ENCODE data around the gene NTSR1. TPM values are rescaled to one million over a fixed set of nuclear protein-coding genes. Genes with fewer than 3 reads are reported as not detected.

NTSR1 gene
- total and polyA plus RNA-seq, 2 donors (not counting 1 experiment from before 2014, with no cell fraction given) = not detected

- ATAC-seq (ENCODE audit: low read depth) = no peak
- Histone ChIP-seq H3K9me3 (ENCODE audit: control extremely low read depth in 1 of 3, control insufficient read depth in 2 of 3, insufficient read depth in 1 of 3, low read length in 2 of 3) (no peaks in the 10 kb centered on the region), H3K79me2 (ENCODE audit: control insufficient read depth, insufficient read depth, low read length) (peaks cover 21% of the 10 kb centered on the region), H3K27ac (ENCODE audit: low read length in 2 of 2) (no peak overlapping the region), H3K4me1 (ENCODE audit: control insufficient read depth in 2 of 2, insufficient read depth in 2 of 2, low read length in 2 of 2) (peaks cover 18 to 29% of the 10 kb centered on the region in 2 donors), H2AFZ (ENCODE audit: insufficient read depth, low read depth, low read length, poor library complexity, severe bottlenecking) (no peak overlapping the region), H3K9ac (ENCODE audit: low read length) (no peak overlapping the region), H3K36me3 (replicated peaks in 1 of 2; ENCODE audit: control extremely low read depth in 1 of 2, control insufficient read depth in 1 of 2, extremely low read depth in 1 of 2, insufficient read depth in 2 of 2, low read length in 1 of 2) (peaks cover 2 to 25% of the 10 kb centered on the region in 2 experiments), H3K27me3 (replicated peaks in 1 of 4; ENCODE audit: control extremely low read depth in 1 of 4, control insufficient read depth in 3 of 4, insufficient read depth in 4 of 4, low read length in 3 of 4) (no peaks in the 10 kb centered on the region), H3K4me2 (replicated peaks; ENCODE audit: low read depth, low read length, poor library complexity, severe bottlenecking) (no peak overlapping the region), H4K20me1 (ENCODE audit: control insufficient read depth, insufficient read depth, low read length, poor library complexity, severe bottlenecking) (peaks cover 21% of the 10 kb centered on the region), H3K4me3 (ENCODE audit: control extremely low read depth in 1 of 5, extremely low read depth in 1 of 5, insufficient read depth in 1 of 5, low read depth in 2 of 5, low read length in 4 of 5) (no peak overlapping the region)
- no peak overlapping the region for H3K4me3 Mint-ChIP-seq
- peaks cover 30% of the 10 kb centered on the region for H3K4me1 Mint-ChIP-seq
- TF ChIP-seq CTCF (IDR thresholded peaks at IDR 0.05) (no peak), EZH2 (IDR thresholded peaks at IDR 0.05; ENCODE audit: borderline replicate concordance, insufficient read depth, low read depth, low read length, poor library complexity, severe bottlenecking) (no peak)
- H3K27me3 Mint-ChIP-seq = no peaks in the 10 kb centered on the region
- WGBS (ENCODE audit: insufficient coverage) = 96% methylated on average over 15 of the region's 15 CpGs
- no peak overlapping the region for H3K27ac Mint-ChIP-seq
- ChIA-PET POLR2A (no interaction called here), CTCF (no interaction called here)
- intact Hi-C loops (cut with micrococcal nuclease) = no loop called here
- DNase-seq = no peak
- H3K9me3 Mint-ChIP-seq (ENCODE audit: insufficient read depth) = no peaks in the 10 kb centered on the region
Observed at GRCh38 chr20:62801284-62802010, 92.8 kb downstream of the NTSR1 start.

GRCh38 chr20:62802026-62802712 is 93.5 kb downstream of the NTSR1 start:
- Histone ChIP-seq H3K36me3 (replicated peaks in 1 of 2; ENCODE audit: control extremely low read depth in 1 of 2, control insufficient read depth in 1 of 2, extremely low read depth in 1 of 2, insufficient read depth in 2 of 2, low read length in 1 of 2) (peaks cover 2 to 28% of the 10 kb centered on the region in 2 experiments), H3K4me3 (ENCODE audit: control extremely low read depth in 1 of 5, extremely low read depth in 1 of 5, insufficient read depth in 1 of 5, low read depth in 2 of 5, low read length in 4 of 5) (no peak overlapping the region), H3K79me2 (ENCODE audit: control insufficient read depth, insufficient read depth, low read length) (peaks cover 25% of the 10 kb centered on the region), H3K9ac (ENCODE audit: low read length) (no peak overlapping the region), H3K4me1 (ENCODE audit: control insufficient read depth in 2 of 2, insufficient read depth in 2 of 2, low read length in 2 of 2) (peaks cover 19 to 33% of the 10 kb centered on the region in 2 donors), H3K9me3 (ENCODE audit: control extremely low read depth in 1 of 3, control insufficient read depth in 2 of 3, insufficient read depth in 1 of 3, low read length in 2 of 3) (no peaks in the 10 kb centered on the region), H2AFZ (ENCODE audit: insufficient read depth, low read depth, low read length, poor library complexity, severe bottlenecking) (no peak overlapping the region), H3K4me2 (replicated peaks; ENCODE audit: low read depth, low read length, poor library complexity, severe bottlenecking) (no peak overlapping the region), H3K27ac (ENCODE audit: low read length in 2 of 2) (no peak overlapping the region), H4K20me1 (ENCODE audit: control insufficient read depth, insufficient read depth, low read length, poor library complexity, severe bottlenecking) (peaks cover 24% of the 10 kb centered on the region), H3K27me3 (replicated peaks in 1 of 4; ENCODE audit: control extremely low read depth in 1 of 4, control insufficient read depth in 3 of 4, insufficient read depth in 4 of 4, low read length in 3 of 4) (no peaks in the 10 kb centered on the region)
- ATAC-seq (ENCODE audit: low read depth) (no peak), DNase-seq (no peak)
- Mint-ChIP-seq H3K27me3 (no peaks in the 10 kb centered on the region), H3K9me3 (ENCODE audit: insufficient read depth) (no peaks in the 10 kb centered on the region), H3K4me3 (peak overlapping the region; percentile 13), H3K4me1 (peaks cover 35% of the 10 kb centered on the region), H3K27ac (peak overlapping the region; percentile 70)
- CTCF ChIA-PET = interaction anchor here (0.5 to 1.0 kb wide), 2 partner anchors 10 to 463 kb away, joined by 3 read pairs; no protein-coding TSS in a partner anchor
- 96% methylated on average over 21 of the region's 22 CpGs for WGBS (ENCODE audit: insufficient coverage)
- no peak for TF ChIP-seq EZH2 (IDR thresholded peaks at IDR 0.05; ENCODE audit: borderline replicate concordance, insufficient read depth, low read depth, low read length, poor library complexity, severe bottlenecking)
- TF ChIP-seq CTCF (IDR thresholded peaks at IDR 0.05) = no peak
- intact Hi-C loops (cut with micrococcal nuclease) = no loop called here
- POLR2A ChIA-PET = interaction anchor here (0.7 kb wide), 1 partner anchor 149 kb away, joined by 6 read pairs; no protein-coding TSS in a partner anchor

Data from B cell (primary cell).